Measurements from ENCODE around the gene RNF207.
"Not testable (repeated sequence)": the region's sequence is repeated elsewhere in the genome, so short reads cannot be mapped to it uniquely, and the experiment has no call there.

RNF207 gene

GRCh38 chr1:6200188-6200809, 5.6 kb upstream of the RNF207 start:
- DNase-seq: no peak

- DNase-seq: no peak
These were observed 3.7 kb upstream of the RNF207 start for GRCh38 chr1:6202256-6202655.

GRCh38 chr1:6206520-6206855, 569 bp downstream of the RNF207 start:
- DNase-seq: no peak

- no peak for DNase-seq
These were observed 1.4 kb downstream of the RNF207 start for GRCh38 chr1:6207075-6207885.

GRCh38 chr1:6207921-6208320, 2.0 kb downstream of the RNF207 start:
- no peak for DNase-seq

- peak; percentile 73 for DNase-seq
These were observed 3.1 kb downstream of the RNF207 start for GRCh38 chr1:6208723-6209660.

GRCh38 chr1:6209661-6210580, 4.0 kb downstream of the RNF207 start:
- DNase-seq: no peak

GRCh38 chr1:6210591-6211355, 4.9 kb downstream of the RNF207 start:
- no peak for DNase-seq

GRCh38 chr1:6211731-6212130, 5.8 kb downstream of the RNF207 start:
- no peak for DNase-seq

- DNase-seq: no peak
These were observed 6.5 kb downstream of the RNF207 start for GRCh38 chr1:6212193-6212959.

GRCh38 chr1:6218375-6219164, 12.7 kb downstream of the RNF207 start:
- DNase-seq: no peak

GRCh38 chr1:6219641-6220040, 13.7 kb downstream of the RNF207 start:
- DNase-seq: not testable (repeated sequence)

- DNase-seq: no peak
These were observed 14.3 kb downstream of the RNF207 start for GRCh38 chr1:6220236-6220635.

- no peak for DNase-seq
These were observed 15.4 kb downstream of the RNF207 start for GRCh38 chr1:6221210-6221784.

- peak; percentile 76 for DNase-seq
These were observed 16.7 kb downstream of the RNF207 start for GRCh38 chr1:6222636-6223035.

- DNase-seq: no peak
These were observed 17.7 kb downstream of the RNF207 start for GRCh38 chr1:6223617-6224016.

GRCh38 chr1:6224718-6225117, 18.8 kb downstream of the RNF207 start:
- DNase-seq: no peak

GRCh38 chr1:6225651-6226050, 19.7 kb downstream of the RNF207 start:
- DNase-seq: no peak

- DNase-seq: no peak
These were observed 27.5 kb downstream of the RNF207 start for GRCh38 chr1:6233376-6233775.

All from right forelimb (tissue), 1 donor.